Tibial nerve (tissue), 4 donors: ENCODE data around the gene SNAI3. TPM values are rescaled to one million over a fixed set of nuclear protein-coding genes. Genes with fewer than 3 reads are reported as not detected.

Source experiments
- DNase-seq, 2 donors: peaks; one replicate each; pipeline ENCODE4 v3.0.0-alpha.2; 2019; ENCODE audit warnings: low spot score in 2 of 2
- H3K27ac ChIP-seq, 4 donors: fragments of 200-600 bp; sonication (generic) in 3 of 4; one replicate each; pipeline ENCODE4 v1.5.1; 2017 to 2019; ENCODE audit warnings: mild to moderate bottlenecking in 1 of 4
- H3K27me3 ChIP-seq, 2 donors: fragments of 200-600 bp; sonication (generic) in 1 of 2; one replicate each; pipeline versions ENCODE4 v1.5.1 to v1.6.0; 2017 to 2019
- H3K36me3 ChIP-seq, 3 donors: fragments of 200-600 bp; sonication (generic); one replicate each; pipeline ENCODE4 v1.5.1; 2018 to 2019
- H3K4me1 ChIP-seq, 4 donors: fragments of 200-600 bp; sonication (generic) in 3 of 4; one replicate each; pipeline ENCODE4 v1.5.1; 2017 to 2019
- H3K4me3 ChIP-seq, 4 donors: fragments of 200-600 bp; sonication (generic) in 3 of 4; one replicate each; pipeline ENCODE4 v1.5.1; 2017 to 2019; ENCODE audit warnings: mild to moderate bottlenecking in 1 of 4, moderate library complexity in 1 of 4
- H3K9me3 ChIP-seq, 4 donors: fragments of 200-600 bp; sonication (generic) in 3 of 4; one replicate each; pipeline ENCODE4 v1.5.1; 2017 to 2019
- CTCF ChIP-seq, 5 experiments: fragments of 200-600 bp in 3 of 5; fragments of 450-650 bp in 2 of 5; sonication (generic) in 3 of 5; IDR thresholded peaks; one replicate each; pipeline ENCODE4 v1.5.1; 2016 to 2019; ENCODE audit warnings: antibody characterized with exemption in 5 of 5, mild to moderate bottlenecking in 3 of 5, moderate library complexity in 2 of 5
- EP300 ChIP-seq, 2 donors: sonication (generic); formaldehyde crosslinking; IDR thresholded peaks; one replicate each; pipeline ENCODE4 v1.6.1; 2017; ENCODE audit warnings: antibody characterized with exemption in 2 of 2, mild to moderate bottlenecking in 1 of 2
- POLR2A ChIP-seq, 2 donors: fragments of 450-650 bp; IDR thresholded peaks; one replicate each; pipeline ENCODE4 v1.6.1; 2017; ENCODE audit warnings: antibody characterized with exemption in 2 of 2, mild to moderate bottlenecking in 2 of 2, moderate library complexity in 2 of 2
- WGBS, 2 donors: methylation state at CpG; one replicate each; pipeline ENCODE4 v1.1.5; 2018; 5-methylcytosine and 5-hydroxymethylcytosine counted together
- total RNA-seq, 4 donors: library from RNA; depleted of rRNA; stranded (reverse); fragments of >200 nt; gene quantifications; one replicate each; pipeline ENCODE4 v1.1.0, GENCODE V29; 2016

SNAI3 gene
- total RNA-seq, 4 donors from 2014 or later: 0.87 to 1.2 (median 1.0) TPM

GRCh38 chr16:88677721-88678120 is 8.6 kb downstream of the SNAI3 start:
- Histone ChIP-seq H3K27ac (no peak overlapping the region), H3K27me3 (peaks cover 0 to 37% of the 10 kb centered on the region in 2 donors), H3K36me3 (peaks cover 0 to 41% (median 0%) of the 10 kb centered on the region in 3 donors), H3K9me3 (no peaks in the 10 kb centered on the region), H3K4me1 (peaks cover 0 to 13% (median 11%) of the 10 kb centered on the region in 4 donors), H3K4me3 (no peak overlapping the region)
- WGBS, 2 donors: 55 to 86% methylated on average over 2 to 11 of the region's 13 CpGs
- no peak for TF ChIP-seq EP300 (IDR thresholded peaks at IDR 0.05)
- TF ChIP-seq POLR2A (IDR thresholded peaks at IDR 0.05): no peak
- TF ChIP-seq CTCF (IDR thresholded peaks at IDR 0.05): no peak
- DNase-seq: no peak

DNA sequence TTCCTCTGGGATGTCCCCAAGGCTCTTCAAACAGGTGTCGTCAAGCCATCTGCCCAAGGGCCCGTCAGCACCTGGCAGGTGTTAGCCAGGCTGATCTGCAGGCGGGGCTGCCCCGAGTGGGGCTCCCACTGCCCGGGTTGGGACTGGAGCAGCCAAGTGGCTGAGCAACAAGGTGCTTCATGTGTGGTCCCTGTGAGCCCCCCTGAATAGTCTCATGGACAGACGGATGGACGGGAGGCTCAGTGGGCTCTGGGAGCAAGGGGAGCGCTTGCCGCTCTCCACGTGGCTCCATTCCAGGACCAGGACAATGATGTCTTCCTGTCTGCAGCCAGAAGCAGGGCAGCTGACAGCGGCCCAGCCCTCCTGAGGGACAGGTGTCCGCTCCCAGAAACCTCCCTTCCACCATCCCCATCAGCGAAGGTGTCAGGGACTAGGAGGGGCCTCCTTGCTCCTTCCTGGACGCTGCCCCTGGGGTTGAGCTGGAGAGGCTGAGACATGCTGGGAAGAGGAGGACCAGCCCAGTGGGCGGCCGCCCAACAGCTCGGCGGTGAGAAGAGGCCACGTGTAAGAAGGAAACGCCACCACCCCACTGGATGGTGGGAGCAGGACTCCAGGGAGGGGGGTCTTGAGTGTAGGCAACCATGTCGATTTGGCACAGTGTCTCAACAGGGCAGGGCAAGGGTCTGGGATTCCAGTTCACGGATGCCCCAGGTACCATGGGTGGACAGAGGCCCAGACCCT is 9.6 kb downstream of the SNAI3 start:
- Histone ChIP-seq H3K36me3 (peaks cover 0 to 52% (median 0%) of the 10 kb centered on the region in 3 donors), H3K4me3 (no peak overlapping the region), H3K27ac (no peak overlapping the region), H3K27me3 (peaks cover 0 to 27% of the 10 kb centered on the region in 2 donors), H3K9me3 (no peaks in the 10 kb centered on the region), H3K4me1 (peaks cover 0 to 7% (median 6%) of the 10 kb centered on the region in 4 donors)
- WGBS, 2 donors: 69 to 72% methylated on average over 11 to 21 of the region's 22 CpGs
- TF ChIP-seq EP300 (IDR thresholded peaks at IDR 0.05) (no peak), POLR2A (IDR thresholded peaks at IDR 0.05) (no peak), CTCF (IDR thresholded peaks at IDR 0.05) (no peak)
- no peak for DNase-seq

DNA sequence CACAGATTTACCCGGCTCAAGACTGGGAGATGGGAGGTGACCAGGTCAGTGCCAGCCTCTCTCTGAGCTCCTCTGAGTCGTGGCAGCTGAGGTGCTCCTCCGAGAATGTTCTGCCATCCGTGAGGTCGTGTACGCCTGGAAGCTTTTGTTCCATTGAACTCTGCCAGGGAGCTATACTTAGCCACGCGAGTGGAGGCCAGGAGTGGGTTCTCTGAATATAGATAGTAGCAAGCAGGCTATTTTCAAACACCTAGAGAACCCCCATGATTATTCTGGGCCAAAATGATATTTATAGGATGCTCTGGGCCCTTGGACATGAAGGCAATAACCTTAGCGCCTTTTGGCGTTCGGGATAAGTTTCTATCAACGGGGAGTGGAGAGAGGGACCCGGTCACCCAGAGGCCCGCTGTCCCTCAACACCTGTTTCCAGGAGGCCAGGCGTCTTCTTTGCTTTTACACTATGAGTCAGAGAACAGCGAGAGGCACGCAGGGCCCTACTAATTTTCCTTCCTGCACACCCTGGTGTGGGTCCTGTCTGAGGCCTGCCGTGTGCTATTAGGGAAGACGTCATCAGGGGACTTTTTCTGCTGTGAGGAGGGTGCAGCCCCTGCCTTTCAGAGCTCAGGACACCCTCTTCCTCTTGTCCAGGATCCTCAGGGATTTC is 12.5 kb downstream of the SNAI3 start:
- 87 to 88% methylated on average over 18 to 19 of the region's 19 CpGs for WGBS, 2 donors
- peaks cover 0 to 57% (median 0%) of the 10 kb centered on the region in 3 donors for H3K36me3 ChIP-seq

GRCh38 chr16:88672776-88673175 is 13.5 kb downstream of the SNAI3 start:
- no peak for DNase-seq
- WGBS, 2 donors: 54 to 60% methylated on average over 11 of the region's 11 CpGs
- no peak overlapping the region for H3K4me3 ChIP-seq
- H3K9me3 ChIP-seq: no peaks in the 10 kb centered on the region
- H3K27me3 ChIP-seq: no peaks in the 10 kb centered on the region
- H3K4me1 ChIP-seq: no peaks in the 10 kb centered on the region
- no peak overlapping the region for H3K27ac ChIP-seq
- peaks cover 0 to 62% (median 0%) of the 10 kb centered on the region in 3 donors for H3K36me3 ChIP-seq
- TF ChIP-seq EP300 (IDR thresholded peaks at IDR 0.05) (no peak), CTCF (IDR thresholded peaks at IDR 0.05) (no peak), POLR2A (IDR thresholded peaks at IDR 0.05) (no peak)

More for the DNA sequence above, 12.5 kb downstream of the SNAI3 start:
- no peak for DNase-seq
- Histone ChIP-seq H3K27me3 (peaks cover 0 to 9% of the 10 kb centered on the region in 2 donors), H3K4me1 (no peaks in the 10 kb centered on the region), H3K27ac (no peak overlapping the region), H3K9me3 (no peaks in the 10 kb centered on the region), H3K4me3 (no peak overlapping the region)
- TF ChIP-seq CTCF (IDR thresholded peaks at IDR 0.05) (no peak), POLR2A (IDR thresholded peaks at IDR 0.05) (no peak)

- TF ChIP-seq EP300 (IDR thresholded peaks at IDR 0.05): no peak
- no peak for TF ChIP-seq POLR2A (IDR thresholded peaks at IDR 0.05)
- no peak for TF ChIP-seq CTCF (IDR thresholded peaks at IDR 0.05)
- H3K36me3 ChIP-seq: peaks cover 0 to 64% (median 0%) of the 10 kb centered on the region in 3 donors
- no peak overlapping the region for H3K4me3 ChIP-seq
- no peaks in the 10 kb centered on the region for H3K9me3 ChIP-seq
- DNase-seq: no peak
- H3K27me3 ChIP-seq: no peaks in the 10 kb centered on the region
- H3K4me1 ChIP-seq: no peaks in the 10 kb centered on the region
- no peak overlapping the region for H3K27ac ChIP-seq
- WGBS, 2 donors: 86 to 90% methylated on average over 10 to 23 of the region's 23 CpGs
Measured at GRCh38 chr16:88671806-88672205, 14.5 kb downstream of the SNAI3 start.
